Vagina (tissue), 2 donors: ENCODE data around the gene JMJD7.

ENCODE experiments used
- POLR2A ChIP-seq, 2 donors: fragments of 450-650 bp; IDR thresholded peaks; one replicate each; pipeline ENCODE4 v1.6.1; 2017; ENCODE audit warnings: antibody characterized with exemption in 2 of 2, mild to moderate bottlenecking in 2 of 2, moderate library complexity in 2 of 2
- TF ChIP-seq, protein P1 (sequence below), 3 experiments: fragments of 450-650 bp in 2 of 3; fragments of 200-600 bp in 1 of 3; sonication (generic) in 1 of 3; IDR thresholded peaks; one replicate each; pipeline ENCODE4 v1.5.1; 2017 to 2019; ENCODE audit warnings: antibody characterized with exemption in 3 of 3, mild to moderate bottlenecking in 2 of 3, moderate library complexity in 2 of 3

DNA sequence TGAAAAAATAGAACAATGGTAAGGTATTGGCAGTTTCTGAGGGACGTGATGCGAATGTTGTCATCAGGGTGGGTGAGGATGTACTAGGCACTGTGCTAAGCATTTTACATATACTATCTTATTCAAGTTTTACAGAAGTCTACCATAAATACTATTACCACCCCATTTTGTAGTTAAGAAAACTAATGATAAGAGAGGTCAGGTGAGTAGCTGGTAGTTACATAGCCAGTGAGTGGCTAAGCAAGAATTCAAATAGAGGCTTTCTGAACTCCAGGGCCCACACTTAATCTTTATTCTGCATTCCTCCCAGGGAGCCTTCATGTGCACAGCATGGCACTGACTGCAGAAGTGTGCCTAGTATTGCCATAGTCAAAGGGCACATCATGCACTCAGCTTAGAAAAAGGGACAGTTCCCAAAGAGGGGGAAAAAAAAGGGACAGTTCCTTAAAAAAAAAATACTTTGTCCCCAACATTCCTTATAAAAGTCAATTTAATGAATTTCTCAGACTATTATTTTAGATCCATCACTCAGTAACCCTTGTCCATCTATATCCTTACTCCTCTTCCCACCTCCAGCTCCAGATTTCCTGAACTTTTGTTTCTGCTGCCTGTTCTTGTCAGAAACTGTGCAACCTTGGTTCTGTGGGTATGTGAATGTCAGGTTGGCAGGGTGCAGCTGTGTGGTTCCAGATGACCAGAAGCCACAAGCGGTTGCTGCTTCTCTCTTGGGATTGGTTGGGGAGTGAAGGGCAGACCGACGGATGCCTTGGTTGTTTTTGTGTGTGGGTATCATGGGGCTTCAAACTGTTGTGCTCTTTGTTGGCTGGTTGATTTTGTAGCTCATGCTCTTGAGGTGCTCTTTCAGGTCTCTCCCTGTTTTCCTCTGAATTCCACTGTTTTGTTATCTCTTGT, 45.3 kb upstream of the JMJD7 start:
- no peak for TF ChIP-seq POLR2A (IDR thresholded peaks at IDR 0.05)
- TF ChIP-seq, protein P1, sequence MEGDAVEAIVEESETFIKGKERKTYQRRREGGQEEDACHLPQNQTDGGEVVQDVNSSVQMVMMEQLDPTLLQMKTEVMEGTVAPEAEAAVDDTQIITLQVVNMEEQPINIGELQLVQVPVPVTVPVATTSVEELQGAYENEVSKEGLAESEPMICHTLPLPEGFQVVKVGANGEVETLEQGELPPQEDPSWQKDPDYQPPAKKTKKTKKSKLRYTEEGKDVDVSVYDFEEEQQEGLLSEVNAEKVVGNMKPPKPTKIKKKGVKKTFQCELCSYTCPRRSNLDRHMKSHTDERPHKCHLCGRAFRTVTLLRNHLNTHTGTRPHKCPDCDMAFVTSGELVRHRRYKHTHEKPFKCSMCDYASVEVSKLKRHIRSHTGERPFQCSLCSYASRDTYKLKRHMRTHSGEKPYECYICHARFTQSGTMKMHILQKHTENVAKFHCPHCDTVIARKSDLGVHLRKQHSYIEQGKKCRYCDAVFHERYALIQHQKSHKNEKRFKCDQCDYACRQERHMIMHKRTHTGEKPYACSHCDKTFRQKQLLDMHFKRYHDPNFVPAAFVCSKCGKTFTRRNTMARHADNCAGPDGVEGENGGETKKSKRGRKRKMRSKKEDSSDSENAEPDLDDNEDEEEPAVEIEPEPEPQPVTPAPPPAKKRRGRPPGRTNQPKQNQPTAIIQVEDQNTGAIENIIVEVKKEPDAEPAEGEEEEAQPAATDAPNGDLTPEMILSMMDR (IDR thresholded peaks at IDR 0.05): no peak
